Retinal pigment epithelial cell (primary cell): ENCODE data around the gene IL2RG.

Experiments
- DNase-seq: peaks from one replicate; pipeline ENCODE4 v3.0.0-alpha.2; 2010; ENCODE audit warnings: low read depth
- H3K4me3 ChIP-seq: 2 replicates; pipeline ENCODE4 v1.5.1; 2011; ENCODE audit warnings: mild to moderate bottlenecking, low read length, control low read depth, moderate library complexity
- TF ChIP-seq, protein P1 (sequence below): conservative IDR thresholded peaks from 2 replicates; pipeline ENCODE4 v1.5.1; 2011; ENCODE audit warnings: low read depth, low read length, control low read depth, inconsistent platforms

The IL2RG gene

DNA sequence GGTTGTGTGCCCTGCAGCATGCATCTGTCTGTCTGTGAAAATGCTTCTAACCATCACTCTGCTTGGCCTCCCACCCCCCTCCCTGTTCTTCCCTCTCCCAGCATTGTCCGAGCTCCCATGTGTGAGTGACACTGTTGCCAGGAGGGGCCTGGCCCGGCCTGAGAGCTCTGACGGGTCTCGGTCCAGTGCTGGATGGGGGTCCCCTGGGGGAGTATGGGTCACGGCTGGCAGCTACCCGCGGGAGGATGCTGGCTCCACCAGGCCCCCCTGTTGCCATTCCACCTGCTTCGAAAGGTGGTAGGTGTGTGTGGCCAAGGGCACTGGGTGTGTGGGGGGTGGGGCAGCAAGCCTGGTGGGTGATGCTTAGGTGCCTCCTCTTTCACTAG lies 36.9 kb upstream of the IL2RG start:
- DNase-seq = no peak
- no peak overlapping the region for H3K4me3 ChIP-seq
- TF ChIP-seq, protein P1, sequence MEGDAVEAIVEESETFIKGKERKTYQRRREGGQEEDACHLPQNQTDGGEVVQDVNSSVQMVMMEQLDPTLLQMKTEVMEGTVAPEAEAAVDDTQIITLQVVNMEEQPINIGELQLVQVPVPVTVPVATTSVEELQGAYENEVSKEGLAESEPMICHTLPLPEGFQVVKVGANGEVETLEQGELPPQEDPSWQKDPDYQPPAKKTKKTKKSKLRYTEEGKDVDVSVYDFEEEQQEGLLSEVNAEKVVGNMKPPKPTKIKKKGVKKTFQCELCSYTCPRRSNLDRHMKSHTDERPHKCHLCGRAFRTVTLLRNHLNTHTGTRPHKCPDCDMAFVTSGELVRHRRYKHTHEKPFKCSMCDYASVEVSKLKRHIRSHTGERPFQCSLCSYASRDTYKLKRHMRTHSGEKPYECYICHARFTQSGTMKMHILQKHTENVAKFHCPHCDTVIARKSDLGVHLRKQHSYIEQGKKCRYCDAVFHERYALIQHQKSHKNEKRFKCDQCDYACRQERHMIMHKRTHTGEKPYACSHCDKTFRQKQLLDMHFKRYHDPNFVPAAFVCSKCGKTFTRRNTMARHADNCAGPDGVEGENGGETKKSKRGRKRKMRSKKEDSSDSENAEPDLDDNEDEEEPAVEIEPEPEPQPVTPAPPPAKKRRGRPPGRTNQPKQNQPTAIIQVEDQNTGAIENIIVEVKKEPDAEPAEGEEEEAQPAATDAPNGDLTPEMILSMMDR = no peak

DNA sequence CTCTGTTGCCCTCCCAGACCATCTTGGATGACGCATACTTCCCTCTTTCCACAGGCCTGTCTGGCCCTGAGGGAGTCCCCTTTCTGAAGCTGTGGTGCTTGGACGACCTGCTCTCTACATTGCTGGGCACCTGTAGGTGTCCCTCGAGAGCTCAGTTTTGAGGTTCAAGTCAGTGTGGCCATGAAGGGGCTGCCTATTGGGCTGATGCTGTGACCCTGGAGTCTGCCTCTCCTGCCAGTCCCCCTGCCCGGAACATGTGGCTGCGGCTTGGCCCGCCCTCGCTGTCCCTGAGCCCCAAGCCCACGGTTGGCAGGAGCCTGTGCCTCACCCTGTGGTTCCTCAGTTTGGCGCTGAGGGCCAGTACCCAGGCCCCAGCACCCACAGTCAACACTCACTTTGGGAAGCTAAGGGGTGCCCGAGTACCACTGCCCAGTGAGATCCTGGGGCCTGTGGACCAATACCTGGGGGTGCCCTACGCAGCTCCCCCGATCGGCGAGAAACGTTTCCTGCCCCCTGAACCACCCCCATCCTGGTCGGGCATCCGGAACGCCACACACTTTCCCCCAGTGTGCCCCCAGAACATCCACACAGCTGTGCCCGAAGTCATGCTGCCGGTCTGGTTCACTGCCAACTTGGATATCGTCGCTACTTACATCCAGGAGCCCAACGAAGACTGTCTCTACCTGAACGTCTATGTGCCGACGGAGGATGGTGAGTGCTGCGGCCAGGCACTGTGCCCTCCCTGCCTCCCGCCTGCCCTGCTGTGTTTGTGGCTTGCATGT lies 36.3 kb upstream of the IL2RG start:
- DNase-seq = no peak
- TF ChIP-seq, protein P1 = no peak
- H3K4me3 ChIP-seq = no peak overlapping the region

DNA sequence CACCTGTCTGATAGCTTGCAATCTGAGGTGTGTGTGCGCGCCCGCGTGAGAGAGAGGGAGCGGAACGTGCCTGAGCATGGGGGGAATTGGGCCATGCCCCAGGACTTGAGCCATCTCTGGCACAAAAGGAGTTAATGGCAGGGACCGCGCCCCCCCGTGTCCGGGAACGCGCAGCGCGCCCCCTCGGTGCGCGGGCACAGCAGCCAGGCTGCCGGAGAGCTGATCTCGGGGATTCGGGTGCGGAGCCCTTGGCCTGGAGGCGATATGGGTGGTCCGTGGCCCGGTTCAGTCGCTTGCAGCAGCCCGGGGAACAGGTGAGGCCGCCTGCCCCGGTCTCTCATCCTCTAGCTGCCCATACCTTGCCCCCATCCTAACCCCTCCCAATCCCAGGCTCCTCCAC lies 33.3 kb upstream of the IL2RG start, which contains the start of gene NLGN3:
Gene NLGN3, plus strand, starts transcription at position 191 of the 400 bp plus-strand sequence. CDS start 2,909 bp downstream, outside the sequence.
- H3K4me3 ChIP-seq = peak within 1 kb of the TSS; percentile 16
- no peak for DNase-seq
- TF ChIP-seq, protein P1 = no peak

DNA sequence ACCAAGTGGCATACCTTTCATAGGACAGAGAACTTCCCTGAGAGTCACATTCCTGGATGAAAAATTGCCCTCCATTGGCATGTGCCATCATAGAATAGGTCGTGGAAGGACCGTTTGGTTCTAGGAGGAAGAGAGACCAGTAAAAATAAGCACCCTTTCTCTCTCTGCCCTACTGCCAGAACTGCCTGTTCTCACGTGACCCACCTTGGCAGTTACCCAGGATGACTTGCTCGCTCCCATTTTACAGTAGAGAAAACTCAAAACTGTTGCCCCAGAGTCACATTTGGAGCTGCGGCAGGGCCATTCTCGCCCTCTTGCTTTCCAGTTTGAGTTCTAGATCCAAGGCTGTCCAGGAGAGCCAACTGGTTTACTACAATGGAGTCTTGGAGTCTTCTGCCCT lies 32.1 kb upstream of the IL2RG start:
- H3K4me3 ChIP-seq = no peak overlapping the region
- TF ChIP-seq, protein P1 = no peak
- no peak for DNase-seq

DNA sequence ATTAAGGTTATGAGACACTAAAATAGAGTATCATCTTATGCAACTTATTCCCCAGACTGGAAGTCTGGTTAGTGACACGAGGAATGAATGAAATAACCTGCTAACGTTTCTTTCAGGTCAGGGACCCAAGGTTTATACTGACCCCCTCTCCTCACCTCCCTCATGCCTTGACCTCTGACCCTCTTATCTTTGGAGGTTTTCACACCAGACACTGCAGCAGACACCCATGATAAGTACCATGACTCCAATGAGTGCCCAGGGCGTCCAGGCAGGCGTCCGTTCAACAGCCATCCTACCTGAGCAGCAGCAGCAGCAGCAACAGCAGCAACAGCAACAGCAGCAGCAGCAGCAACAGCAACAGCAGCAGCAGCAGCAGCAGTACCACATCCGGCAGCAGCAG lies 29.1 kb upstream of the IL2RG start:
- no peak overlapping the region for H3K4me3 ChIP-seq

DNA sequence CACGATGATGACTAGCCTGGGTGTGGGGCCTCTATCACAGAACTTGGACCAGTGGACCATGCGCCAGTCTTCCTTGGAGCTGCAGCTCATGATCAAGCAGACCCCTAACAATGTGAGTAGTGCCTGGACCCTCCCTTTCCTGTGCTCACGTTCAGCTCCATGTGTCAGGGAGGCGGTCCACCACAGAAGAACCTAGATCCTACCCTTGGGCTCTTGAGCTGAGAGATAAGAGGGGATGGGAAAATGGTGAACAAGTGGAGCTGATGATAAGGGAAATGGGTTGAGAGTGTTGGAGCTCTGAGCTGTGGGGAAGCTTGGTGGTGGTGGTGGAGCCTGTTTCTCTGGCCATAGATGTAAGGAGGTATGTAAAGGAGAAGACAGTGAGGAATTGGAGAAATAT lies 20.1 kb upstream of the IL2RG start:
- TF ChIP-seq, protein P1 = no peak
- no peak for DNase-seq

More for the DNA sequence above, 29.1 kb upstream of the IL2RG start:
- TF ChIP-seq, protein P1 = no peak
- no peak for DNase-seq

More for the DNA sequence above, 20.1 kb upstream of the IL2RG start:
- no peak overlapping the region for H3K4me3 ChIP-seq
